Stomach smooth muscle (tissue), 2 donors: ENCODE data around the gene RPL7A.
A peak's percentile ranks its signal among the peaks of the same experiment; 100 is the strongest.

Source experiments
- H3K27ac ChIP-seq: one replicate; pipeline ENCODE4 v1.7.0; 2013; ENCODE audit warnings: mild to moderate bottlenecking, low read length, inconsistent platforms
- H3K27me3 ChIP-seq, 2 donors: one replicate each; pipeline ENCODE4 v1.7.0; 2013; ENCODE audit warnings: low read length in 2 of 2; ENCODE audit not compliant: insufficient read depth in 2 of 2, control insufficient read depth in 1 of 2
- H3K36me3 ChIP-seq, 2 donors: one replicate each; pipeline ENCODE4 v1.7.0; 2013; ENCODE audit warnings: low read length in 2 of 2; ENCODE audit not compliant: control insufficient read depth in 2 of 2, insufficient read depth in 2 of 2
- H3K4me1 ChIP-seq: one replicate; pipeline ENCODE4 v1.7.0; 2013; ENCODE audit warnings: low read length; ENCODE audit not compliant: control insufficient read depth, insufficient read depth
- H3K4me3 ChIP-seq, 2 donors: one replicate each; pipeline ENCODE4 v1.7.0; 2013; ENCODE audit warnings: low read length in 2 of 2
- H3K9ac ChIP-seq, 2 donors: one replicate each; pipeline ENCODE4 v1.7.0; 2013; ENCODE audit warnings: low read length in 2 of 2, mild to moderate bottlenecking in 1 of 2
- H3K9me3 ChIP-seq, 2 donors: one replicate each; pipeline ENCODE4 v1.7.0; 2013; ENCODE audit warnings: low read length in 2 of 2; ENCODE audit not compliant: control insufficient read depth in 2 of 2
- donor health status: healthy.
- donor health status: Pancreatic carcinoma.

The RPL7A gene

DNA sequence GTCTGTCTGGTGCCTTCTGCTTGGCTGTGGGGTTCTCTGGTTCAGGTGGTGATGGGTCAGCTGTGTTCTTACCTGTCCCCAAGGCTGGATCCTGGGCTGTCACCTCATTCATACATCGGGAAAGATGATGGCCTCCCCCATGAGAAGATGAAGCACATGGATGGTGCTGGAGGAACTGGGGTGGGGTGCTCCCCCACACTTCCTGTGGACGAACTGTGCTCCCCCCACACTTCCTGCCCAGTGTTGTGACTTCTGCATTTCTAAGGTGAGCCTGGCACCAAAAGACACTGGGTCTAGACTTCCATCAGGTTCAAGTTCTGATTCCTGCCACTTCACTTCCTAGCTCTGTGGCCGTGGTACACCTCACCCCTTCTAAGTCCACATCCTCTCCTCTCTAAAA is 7.8 kb upstream of the RPL7A start:
- H3K4me1 ChIP-seq: peaks cover 11% of the 10 kb centered on the region
- H3K9ac ChIP-seq: no peak overlapping the region

DNA sequence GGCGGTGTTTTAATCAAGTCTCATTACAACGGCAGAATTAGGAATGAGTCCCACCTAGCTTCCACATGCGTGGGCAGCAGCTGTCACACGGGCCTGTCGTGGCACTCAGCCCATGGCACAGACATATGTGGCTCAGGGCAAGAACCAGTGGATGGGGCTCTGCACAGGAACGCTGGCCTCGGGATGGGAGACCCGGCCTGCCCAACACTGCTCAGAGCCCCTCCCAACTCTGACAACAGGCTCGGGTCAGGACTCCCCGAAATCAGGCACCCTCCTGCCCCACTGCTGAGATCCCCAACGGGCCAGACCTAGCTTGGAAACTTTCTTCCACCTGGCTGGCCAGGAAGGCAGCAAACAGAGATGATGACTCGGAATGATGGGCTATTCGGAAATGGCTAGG is 7.1 kb upstream of the RPL7A start:
- no peak overlapping the region for H3K9ac ChIP-seq
- H3K36me3 ChIP-seq: peaks cover 45 to 55% of the 10 kb centered on the region in 2 donors
- H3K4me3 ChIP-seq: no peak overlapping the region
- H3K27me3 ChIP-seq: no peaks in the 10 kb centered on the region
- no peaks in the 10 kb centered on the region for H3K9me3 ChIP-seq
- no peak overlapping the region for H3K27ac ChIP-seq
- H3K4me1 ChIP-seq: peaks cover 6% of the 10 kb centered on the region

More for the DNA sequence above, 7.8 kb upstream of the RPL7A start:
- no peak overlapping the region for H3K4me3 ChIP-seq
- H3K9me3 ChIP-seq: no peaks in the 10 kb centered on the region
- no peaks in the 10 kb centered on the region for H3K27me3 ChIP-seq
- H3K27ac ChIP-seq: no peak overlapping the region
- H3K36me3 ChIP-seq: peaks cover 43 to 50% of the 10 kb centered on the region in 2 donors

DNA sequence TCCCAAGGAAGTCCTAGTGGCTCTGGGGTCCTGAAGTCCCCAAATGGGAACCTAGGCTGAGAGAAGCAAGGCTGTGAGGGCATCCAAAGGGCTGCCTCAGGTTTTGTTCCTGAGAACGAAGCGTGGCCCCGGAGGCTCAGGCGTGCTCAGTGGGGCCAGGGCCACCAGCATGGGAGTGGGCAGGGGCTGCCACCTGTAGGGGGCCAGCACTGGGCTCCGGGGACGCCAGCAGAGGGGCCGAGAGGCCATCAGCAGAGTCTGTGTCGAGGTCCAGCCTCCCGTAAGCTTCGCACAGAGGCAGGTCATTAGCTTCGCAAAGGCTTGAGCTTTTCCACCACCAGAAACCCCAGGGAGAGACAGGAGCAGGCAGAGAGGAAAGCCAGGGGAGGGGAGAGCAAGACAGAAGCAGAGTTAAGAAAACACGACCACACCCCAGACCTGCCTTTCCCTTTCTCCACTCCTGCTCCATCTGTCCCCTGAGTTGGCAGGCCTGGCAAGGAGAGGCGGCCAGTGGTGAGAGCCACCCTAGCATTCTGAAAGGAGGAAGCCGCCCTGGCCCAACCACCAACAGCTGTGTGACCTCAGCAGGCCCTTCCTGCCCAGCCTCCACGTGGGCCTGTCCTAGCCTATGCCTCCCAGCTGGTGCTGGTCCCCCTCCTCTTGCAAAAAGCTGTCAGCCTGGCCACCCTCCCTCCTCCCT is 6.5 kb upstream of the RPL7A start:
- Histone ChIP-seq H3K4me3 (no peak overlapping the region), H3K9me3 (no peaks in the 10 kb centered on the region), H3K4me1 (peaks cover 8% of the 10 kb centered on the region)

GRCh38 chr9:133342069-133342406 is 6.0 kb upstream of the RPL7A start:
- no peak overlapping the region for H3K9ac ChIP-seq
- no peak overlapping the region for H3K27ac ChIP-seq
- H3K36me3 ChIP-seq: peaks cover 45 to 56% of the 10 kb centered on the region in 2 donors
- H3K4me1 ChIP-seq: peaks cover 11% of the 10 kb centered on the region
- no peaks in the 10 kb centered on the region for H3K9me3 ChIP-seq
- H3K4me3 ChIP-seq: no peak overlapping the region
- H3K27me3 ChIP-seq: no peaks in the 10 kb centered on the region

More for the DNA sequence above, 6.5 kb upstream of the RPL7A start:
- Histone ChIP-seq H3K27ac (no peak overlapping the region), H3K9ac (no peak overlapping the region), H3K27me3 (no peaks in the 10 kb centered on the region), H3K36me3 (peaks cover 45 to 56% of the 10 kb centered on the region in 2 donors)

DNA sequence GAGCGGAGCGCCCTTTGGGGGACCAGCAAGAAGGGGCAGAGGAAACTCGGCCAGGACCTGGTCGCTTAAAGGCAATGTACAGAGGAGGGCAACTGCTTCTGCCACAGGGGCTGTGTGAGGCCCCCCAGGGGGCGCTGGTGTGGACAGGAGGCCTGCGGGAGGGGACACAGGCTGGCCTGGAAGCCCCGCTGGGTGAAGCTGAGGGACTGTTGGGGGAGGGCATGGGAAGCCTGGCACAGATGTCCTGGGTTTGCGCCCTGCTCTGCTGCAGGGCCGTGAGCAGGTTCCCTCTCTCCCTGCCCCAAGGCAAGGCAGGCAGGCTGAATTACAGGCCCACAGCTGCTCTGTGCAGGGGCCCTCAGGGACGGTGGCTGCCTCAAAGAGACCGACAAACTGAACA is 5.4 kb upstream of the RPL7A start:
- Histone ChIP-seq H3K27ac (no peak overlapping the region), H3K27me3 (no peaks in the 10 kb centered on the region), H3K9me3 (no peaks in the 10 kb centered on the region), H3K36me3 (peaks cover 45 to 56% of the 10 kb centered on the region in 2 donors), H3K4me1 (peaks cover 13% of the 10 kb centered on the region), H3K9ac (no peak overlapping the region), H3K4me3 (no peak overlapping the region)

- H3K27ac ChIP-seq: no peak overlapping the region
- H3K36me3 ChIP-seq: peaks cover 45 to 52% of the 10 kb centered on the region in 2 donors
- peaks cover 21% of the 10 kb centered on the region for H3K4me1 ChIP-seq
These were observed 3.9 kb upstream of the RPL7A start for GRCh38 chr9:133344071-133344470.

DNA sequence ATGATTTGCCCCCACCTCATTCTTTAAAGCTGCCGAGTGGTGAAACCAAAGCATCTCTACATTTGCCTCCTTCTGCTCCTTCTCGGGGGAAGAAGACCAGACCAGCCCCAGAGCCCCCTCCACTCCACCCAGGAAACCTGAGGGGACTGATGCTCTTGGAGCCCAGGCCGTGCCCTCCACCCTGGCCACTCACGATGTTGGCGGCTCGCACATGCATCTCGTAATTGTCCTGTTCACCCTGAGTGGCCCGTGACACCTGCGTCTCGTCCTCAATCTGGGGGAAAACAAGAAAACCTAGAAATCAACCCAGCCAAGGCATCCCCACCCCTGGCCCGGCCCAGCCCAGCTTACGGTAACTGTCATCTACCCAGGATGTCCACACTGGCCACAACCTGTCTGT is 3.0 kb upstream of the RPL7A start:
- Histone ChIP-seq H3K9me3 (no peaks in the 10 kb centered on the region), H3K27me3 (no peaks in the 10 kb centered on the region), H3K9ac (no peak overlapping the region), H3K4me3 (no peak overlapping the region), H3K4me1 (peaks cover 27% of the 10 kb centered on the region), H3K27ac (no peak overlapping the region), H3K36me3 (peaks cover 51 to 52% of the 10 kb centered on the region in 2 donors)

More at GRCh38 chr9:133344071-133344470, 3.9 kb upstream of the RPL7A start:
- Histone ChIP-seq H3K9ac (no peak overlapping the region), H3K27me3 (no peaks in the 10 kb centered on the region), H3K4me3 (no peak overlapping the region), H3K9me3 (no peaks in the 10 kb centered on the region)

DNA sequence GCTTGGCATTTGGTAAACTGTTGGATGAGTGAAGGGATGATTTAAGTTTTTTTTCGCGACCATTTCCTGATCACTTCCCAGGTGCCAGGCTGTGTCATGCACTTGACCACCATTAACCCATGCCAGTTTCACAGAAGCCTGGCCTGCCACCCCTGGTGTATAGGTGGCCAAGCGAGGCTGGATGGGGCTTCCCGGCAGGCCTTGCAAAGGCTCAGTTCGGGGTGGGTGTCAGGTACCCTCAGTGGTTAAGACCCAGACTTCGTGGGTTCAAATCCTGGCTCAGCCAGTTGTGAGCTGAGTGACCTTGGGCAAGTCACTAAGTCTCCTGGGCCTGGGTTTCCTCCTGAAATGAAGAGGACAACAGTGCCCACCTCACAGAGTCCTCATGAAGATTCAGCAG is 2.4 kb upstream of the RPL7A start:
- H3K9me3 ChIP-seq: no peaks in the 10 kb centered on the region
- no peak overlapping the region for H3K4me3 ChIP-seq
- peaks cover 51 to 53% of the 10 kb centered on the region in 2 donors for H3K36me3 ChIP-seq
- H3K27me3 ChIP-seq: no peaks in the 10 kb centered on the region
- H3K27ac ChIP-seq: no peak overlapping the region
- peak overlapping the region in 1 of 2 donors; percentile 13 for H3K9ac ChIP-seq
- H3K4me1 ChIP-seq: peaks cover 27% of the 10 kb centered on the region

DNA sequence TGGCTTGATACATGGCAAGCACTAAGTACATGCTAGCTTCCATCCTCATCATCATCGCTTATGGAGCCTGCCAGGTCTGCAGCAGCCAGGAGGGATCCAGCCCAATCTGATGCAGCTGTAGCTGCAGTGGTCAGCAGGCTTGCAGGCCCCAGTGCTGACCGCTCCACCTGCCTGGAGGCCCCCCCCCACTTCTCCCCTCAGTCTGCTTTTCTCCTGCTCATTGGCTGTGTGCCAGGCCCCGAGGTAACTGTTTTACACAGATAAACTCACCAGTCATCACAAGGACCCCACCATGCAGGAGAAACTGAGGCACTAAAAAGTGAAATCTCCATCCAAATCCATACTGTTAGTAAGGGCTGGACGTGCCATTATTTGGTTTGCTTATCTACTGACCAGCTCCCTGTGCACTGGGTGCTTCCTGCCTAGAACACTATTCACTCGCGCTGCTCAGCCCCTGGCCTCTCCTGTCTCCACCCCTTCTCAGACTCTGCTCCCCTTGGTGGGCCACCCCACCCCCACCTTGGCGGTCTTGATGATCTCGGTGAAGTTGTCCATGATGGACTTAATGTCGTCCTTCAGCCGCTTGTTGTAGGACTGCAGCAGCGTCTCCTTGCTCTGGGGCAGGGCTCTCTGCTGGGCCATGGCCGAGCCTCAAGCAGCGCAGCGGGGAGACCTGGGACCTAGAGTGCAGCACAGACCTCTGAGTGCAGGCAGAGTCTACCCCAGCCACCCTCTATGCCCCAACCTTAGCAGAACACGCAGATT is 1.8 kb upstream of the RPL7A start:
- peaks cover 27% of the 10 kb centered on the region for H3K4me1 ChIP-seq
- H3K36me3 ChIP-seq: peaks cover 53 to 54% of the 10 kb centered on the region in 2 donors
- peak overlapping the region; percentile 60 for H3K27ac ChIP-seq
- peak overlapping the region; percentile 71 to 99 for H3K4me3 ChIP-seq
- H3K9ac ChIP-seq: peak overlapping the region; percentile 55 to 79
- no peaks in the 10 kb centered on the region for H3K9me3 ChIP-seq
- H3K27me3 ChIP-seq: no peaks in the 10 kb centered on the region

- Histone ChIP-seq H3K27me3 (no peaks in the 10 kb centered on the region), H3K9me3 (no peaks in the 10 kb centered on the region), H3K4me1 (peaks cover 31% of the 10 kb centered on the region), H3K9ac (peak overlapping the region; percentile 98), H3K27ac (peak overlapping the region; percentile 94), H3K4me3 (peak overlapping the region; percentile 98 to 99), H3K36me3 (peaks cover 60 to 62% of the 10 kb centered on the region in 2 donors)
These were observed 468 bp upstream of the RPL7A start for GRCh38 chr9:133347515-133347984.
